MM.1S (cell line): ENCODE measurements around the gene IARS1.
A peak's percentile ranks its signal among the peaks of the same experiment; 100 is the strongest.

ENCODE experiments used
- DNase-seq: peaks from one replicate; pipeline ENCODE4 v3.0.0-alpha.2; 2015
- H2AFZ ChIP-seq: fragments of 300-600 bp; sonication (generic); 2 replicates; pipeline ENCODE4 v1.6.0; 2016; ENCODE audit warnings: antibody characterized with exemption, low read length
- H3F3A ChIP-seq: fragments of 300-600 bp; sonication (generic); 2 replicates; pipeline ENCODE4 v1.6.1; 2016; ENCODE audit warnings: mild to moderate bottlenecking, antibody characterized with exemption, low read length, moderate library complexity, mixed read lengths; ENCODE audit not compliant: insufficient read depth
- H3K27ac ChIP-seq: fragments of 300-600 bp; sonication (generic); 2 replicates; pipeline ENCODE4 v1.5.1; 2016; ENCODE audit warnings: mild to moderate bottlenecking, low read length
- H3K27me3 ChIP-seq: fragments of 300-600 bp; sonication (generic); replicated peaks from 2 replicates; pipeline ENCODE4 v1.6.0; 2016; ENCODE audit warnings: low read length; ENCODE audit not compliant: insufficient read depth
- H3K36me3 ChIP-seq: fragments of 300-600 bp; sonication (generic); replicated peaks from 2 replicates; pipeline ENCODE4 v1.6.1; 2016; ENCODE audit warnings: mild to moderate bottlenecking, low read length, mixed read lengths; ENCODE audit not compliant: insufficient read depth
- H3K4me1 ChIP-seq: fragments of 300-600 bp; sonication (generic); 2 replicates; pipeline ENCODE4 v1.6.1; 2016; ENCODE audit warnings: low read length, mixed read lengths
- H3K4me2 ChIP-seq: fragments of 300-600 bp; sonication (generic); 2 replicates; pipeline ENCODE4 v1.6.0; 2016; ENCODE audit warnings: low read depth, low read length
- H3K4me3 ChIP-seq: fragments of 300-600 bp; sonication (generic); 2 replicates; pipeline ENCODE4 v1.5.1; 2016; ENCODE audit warnings: low read length, mixed read lengths
- H3K79me2 ChIP-seq: fragments of 300-600 bp; sonication (generic); 2 replicates; pipeline ENCODE4 v1.6.1; 2016; ENCODE audit warnings: mixed run types, low read length, mixed read lengths
- H3K9ac ChIP-seq: fragments of 300-600 bp; sonication (generic); 2 replicates; pipeline ENCODE4 v1.6.1; 2016; ENCODE audit warnings: low read length, mixed read lengths
- H3K9me2 ChIP-seq: fragments of 300-600 bp; sonication (generic); replicated peaks from 2 replicates; pipeline ENCODE4 v1.6.1; 2016; ENCODE audit warnings: mild to moderate bottlenecking, low read length, mixed read lengths; ENCODE audit not compliant: insufficient read depth
- H3K9me3 ChIP-seq: fragments of 300-600 bp; sonication (generic); replicated peaks from 2 replicates; pipeline ENCODE4 v1.6.1; 2016; ENCODE audit warnings: mild to moderate bottlenecking, low read length, mixed read lengths; ENCODE audit not compliant: insufficient read depth
- H4K20me1 ChIP-seq: fragments of 300-600 bp; sonication (generic); 2 replicates; pipeline ENCODE4 v1.6.1; 2016; ENCODE audit warnings: mild to moderate bottlenecking, low read length, moderate library complexity, mixed read lengths; ENCODE audit not compliant: insufficient read depth
- EZH2 ChIP-seq: fragments of 300-600 bp; sonication (generic); optimal IDR thresholded peaks from 2 replicates; pipeline ENCODE3; 2017; ENCODE audit warnings: low read depth, mild to moderate bottlenecking, antibody characterized with exemption, low read length, mixed read lengths
- EZH2phosphoT487 ChIP-seq: fragments of 300-600 bp; sonication (generic); IDR thresholded peaks from 2 replicates; pipeline ENCODE4 v1.6.1; 2018; ENCODE audit warnings: antibody characterized with exemption, low read length
- TF ChIP-seq, protein P1 (sequence below): fragments of 300-600 bp; sonication (generic); IDR thresholded peaks from 2 replicates; pipeline ENCODE4 v1.5.1; 2016; ENCODE audit warnings: antibody characterized with exemption, low read length, mixed read lengths

The IARS1 gene

GRCh38 chr9:92312887-92313623 lies 19.6 kb upstream of the IARS1 start:
- Histone ChIP-seq H4K20me1 (no peaks in the 10 kb centered on the region), H3K9me3 (no peaks in the 10 kb centered on the region), H3K4me2 (no peak overlapping the region), H3K27me3 (no peaks in the 10 kb centered on the region), H3K79me2 (peaks cover 45% of the 10 kb centered on the region), H3K27ac (no peak overlapping the region), H3K4me3 (no peak overlapping the region), H2AFZ (no peak overlapping the region), H3F3A (no peaks in the 10 kb centered on the region), H3K9me2 (no peaks in the 10 kb centered on the region), H3K4me1 (peaks cover 31% of the 10 kb centered on the region), H3K9ac (no peak overlapping the region), H3K36me3 (peaks cover 6% of the 10 kb centered on the region)
- DNase-seq = no peak
- TF ChIP-seq, protein P1, sequence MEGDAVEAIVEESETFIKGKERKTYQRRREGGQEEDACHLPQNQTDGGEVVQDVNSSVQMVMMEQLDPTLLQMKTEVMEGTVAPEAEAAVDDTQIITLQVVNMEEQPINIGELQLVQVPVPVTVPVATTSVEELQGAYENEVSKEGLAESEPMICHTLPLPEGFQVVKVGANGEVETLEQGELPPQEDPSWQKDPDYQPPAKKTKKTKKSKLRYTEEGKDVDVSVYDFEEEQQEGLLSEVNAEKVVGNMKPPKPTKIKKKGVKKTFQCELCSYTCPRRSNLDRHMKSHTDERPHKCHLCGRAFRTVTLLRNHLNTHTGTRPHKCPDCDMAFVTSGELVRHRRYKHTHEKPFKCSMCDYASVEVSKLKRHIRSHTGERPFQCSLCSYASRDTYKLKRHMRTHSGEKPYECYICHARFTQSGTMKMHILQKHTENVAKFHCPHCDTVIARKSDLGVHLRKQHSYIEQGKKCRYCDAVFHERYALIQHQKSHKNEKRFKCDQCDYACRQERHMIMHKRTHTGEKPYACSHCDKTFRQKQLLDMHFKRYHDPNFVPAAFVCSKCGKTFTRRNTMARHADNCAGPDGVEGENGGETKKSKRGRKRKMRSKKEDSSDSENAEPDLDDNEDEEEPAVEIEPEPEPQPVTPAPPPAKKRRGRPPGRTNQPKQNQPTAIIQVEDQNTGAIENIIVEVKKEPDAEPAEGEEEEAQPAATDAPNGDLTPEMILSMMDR = no peak
- TF ChIP-seq EZH2 (no peak), EZH2phosphoT487 (no peak)

- no peaks in the 10 kb centered on the region for H3K9me3 ChIP-seq
These were observed 17.1 kb upstream of the IARS1 start for GRCh38 chr9:92310562-92310961.

DNA sequence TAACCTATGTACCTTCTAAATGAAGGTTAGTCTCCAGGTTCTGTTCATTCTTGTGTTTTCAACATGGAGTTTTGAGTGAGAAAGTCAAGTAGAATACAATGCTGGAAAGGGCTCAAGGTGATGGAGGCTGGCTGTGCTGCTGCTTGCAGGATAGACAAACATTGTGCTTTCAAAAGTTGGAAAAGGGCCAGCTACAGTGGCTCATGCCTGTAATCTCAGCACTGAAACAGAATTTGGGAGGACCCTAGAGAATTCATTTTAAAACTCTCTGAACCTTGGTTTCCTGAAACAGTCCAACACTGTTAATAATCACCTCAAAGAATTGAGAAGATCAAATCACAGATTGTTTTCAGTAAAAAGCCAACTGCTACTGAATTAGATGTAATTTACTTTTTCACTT lies 15.4 kb upstream of the IARS1 start:
- H3K9me2 ChIP-seq = no peaks in the 10 kb centered on the region
- H3K27me3 ChIP-seq = no peaks in the 10 kb centered on the region
- no peak overlapping the region for H3K4me3 ChIP-seq
- H2AFZ ChIP-seq = no peak overlapping the region
- H3K27ac ChIP-seq = peak overlapping the region; percentile 5; the same call in 1 of the 2 replicates
- no peaks in the 10 kb centered on the region for H3K9me3 ChIP-seq
- no peak overlapping the region for H3K9ac ChIP-seq
- H3K4me1 ChIP-seq = peaks cover 45% of the 10 kb centered on the region
- TF ChIP-seq EZH2phosphoT487 (no peak), EZH2 (no peak)
- TF ChIP-seq, protein P1 = no peak
- no peak overlapping the region; the same call in 1 of the 2 replicates for H3K4me2 ChIP-seq
- no peaks in the 10 kb centered on the region for H4K20me1 ChIP-seq
- peaks cover 52% of the 10 kb centered on the region for H3K79me2 ChIP-seq
- H3F3A ChIP-seq = peaks cover 4% of the 10 kb centered on the region; the same call in 1 of the 2 replicates
- no peak for DNase-seq
- H3K36me3 ChIP-seq = peaks cover 15% of the 10 kb centered on the region

More at GRCh38 chr9:92310562-92310961, 17.1 kb upstream of the IARS1 start:
- Histone ChIP-seq H3K36me3 (peaks cover 10% of the 10 kb centered on the region), H3K79me2 (peaks cover 59% of the 10 kb centered on the region), H2AFZ (no peak overlapping the region), H3K9me2 (no peaks in the 10 kb centered on the region), H3K4me2 (no peak overlapping the region), H3K27me3 (no peaks in the 10 kb centered on the region), H3K4me1 (peaks cover 45% of the 10 kb centered on the region), H3K9ac (no peak overlapping the region), H3F3A (peaks cover 4% of the 10 kb centered on the region; the same call in 1 of the 2 replicates), H4K20me1 (no peaks in the 10 kb centered on the region), H3K27ac (no peak overlapping the region), H3K4me3 (no peak overlapping the region)
- TF ChIP-seq, protein P1 = no peak
- TF ChIP-seq EZH2phosphoT487 (no peak), EZH2 (no peak)
- no peak for DNase-seq
